Upper lobe of left lung (tissue), 6 donors: ENCODE results near the gene SRGAP2B. TPM values are rescaled to one million over a fixed set of nuclear protein-coding genes. Genes with fewer than 3 reads are reported as not detected.
"Not testable (repeated sequence)": the region's sequence is repeated elsewhere in the genome, so short reads cannot be mapped to it uniquely, and the experiment has no call there.

Experiments used
- ATAC-seq, 2 donors: fragments of 200-7000 bp; cut with Tn5 transposase; one replicate each; pipeline ENCODE4 v1.9.1; 2022; ENCODE audit warnings: mild to moderate bottlenecking in 2 of 2, moderate library complexity in 2 of 2; ENCODE audit not compliant: low FRiP score in 2 of 2
- DNase-seq, 2 donors: peaks; one replicate each; pipeline ENCODE4 v3.0.0-alpha.2; 2019 to 2020
- H3K27ac ChIP-seq, 4 donors: fragments of 200-600 bp; sonication (generic); one replicate each; pipeline ENCODE4 v1.5.1; 2016 to 2019
- H3K27me3 ChIP-seq, 4 donors: fragments of 200-600 bp; sonication (generic); one replicate each; pipeline ENCODE4 v1.5.1; 2017 to 2019
- H3K36me3 ChIP-seq, 4 donors: fragments of 200-600 bp; sonication (generic); one replicate each; pipeline ENCODE4 v1.5.1; 2016 to 2019
- H3K4me1 ChIP-seq, 4 donors: fragments of 200-600 bp; sonication (generic); one replicate each; pipeline ENCODE4 v1.5.1; 2018 to 2019
- H3K4me3 ChIP-seq, 4 donors: fragments of 200-600 bp; sonication (generic); one replicate each; pipeline ENCODE4 v1.5.1; 2017 to 2019; ENCODE audit warnings: mild to moderate bottlenecking in 2 of 4, moderate library complexity in 1 of 4
- H3K9me3 ChIP-seq, 4 donors: fragments of 200-600 bp; sonication (generic); one replicate each; pipeline ENCODE4 v1.5.1; 2018 to 2019
- WGBS, 2 donors: methylation state at CpG; one replicate each; pipeline ENCODE4 v1.1.5; 2017 to 2018; 5-methylcytosine and 5-hydroxymethylcytosine counted together
- total RNA-seq, 6 donors: library from RNA; depleted of rRNA in 4 of 6; stranded (reverse); fragments of >200 nt in 4 of 6; gene quantifications; one replicate each; pipeline versions ENCODE4 v1.1.0 to v1.2.1, GENCODE V29; 2016 to 2021
- donor health status: DM: no; HTN: no; CAD: no; lungs with moderate emphysema.
- donor health status: DM: no; HTN: yes; CAD: no; lungs with severe emphysema.

Gene SRGAP2B
- total RNA-seq, 6 donors from 2014 or later: 12.5 to 42.5 (median 29.0) TPM

- not testable (repeated sequence) for H3K4me3 ChIP-seq, H3K4me1 ChIP-seq, DNase-seq, H3K36me3 ChIP-seq, H3K9me3 ChIP-seq, H3K27ac ChIP-seq, H3K27me3 ChIP-seq
- 82% methylated on average over 3 of the region's 5 CpGs; no CpG with 5 or more reads in 1 of the 2 donors for WGBS, 2 donors
- ATAC-seq: peak; percentile 54 to 57
Measured at GRCh38 chr1:144998134-144998980, 96.8 kb downstream of the SRGAP2B start.

DNA sequence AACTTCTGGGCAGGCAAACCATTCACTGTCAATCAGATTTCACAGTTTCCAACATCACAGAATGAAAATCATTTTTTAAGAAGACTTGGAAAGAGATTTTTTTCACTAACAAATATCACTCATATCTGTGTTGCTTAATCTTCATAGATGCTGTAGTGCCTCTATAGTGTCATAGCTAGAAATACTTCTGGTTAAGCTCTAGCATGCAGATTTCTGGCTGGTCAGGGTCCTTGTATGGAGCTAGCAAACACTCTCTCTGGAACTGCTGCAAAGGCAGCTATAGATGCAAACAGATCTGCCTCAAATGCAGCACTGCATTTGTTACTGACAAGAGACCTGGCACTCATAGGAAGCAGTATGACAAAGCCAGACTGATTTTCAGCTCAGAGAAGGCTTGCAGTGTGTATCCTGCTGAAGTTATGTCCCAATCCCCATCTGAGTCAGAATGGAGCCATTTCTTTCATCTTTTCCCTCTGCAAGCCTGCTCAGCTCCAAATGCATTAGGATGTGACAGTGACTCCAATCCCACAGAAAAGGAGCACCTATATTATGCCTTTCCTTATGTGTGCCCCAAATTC lies 99.2 kb downstream of the SRGAP2B start:
- not testable (repeated sequence) for H3K4me3 ChIP-seq, H3K27me3 ChIP-seq, DNase-seq, H3K36me3 ChIP-seq, H3K9me3 ChIP-seq, H3K4me1 ChIP-seq, H3K27ac ChIP-seq
- peak in 1 of 2 donors; percentile 52 for ATAC-seq

- not testable (repeated sequence) for H3K27ac ChIP-seq, H3K9me3 ChIP-seq, H3K36me3 ChIP-seq, H3K27me3 ChIP-seq, H3K4me1 ChIP-seq, H3K4me3 ChIP-seq, ATAC-seq, DNase-seq
- WGBS, 2 donors: 90% methylated on average over 1 of the region's 1 CpG; no CpG with 5 or more reads in 1 of the 2 donors
Measured at GRCh38 chr1:144992915-144993314, 102.2 kb downstream of the SRGAP2B start.

DNA sequence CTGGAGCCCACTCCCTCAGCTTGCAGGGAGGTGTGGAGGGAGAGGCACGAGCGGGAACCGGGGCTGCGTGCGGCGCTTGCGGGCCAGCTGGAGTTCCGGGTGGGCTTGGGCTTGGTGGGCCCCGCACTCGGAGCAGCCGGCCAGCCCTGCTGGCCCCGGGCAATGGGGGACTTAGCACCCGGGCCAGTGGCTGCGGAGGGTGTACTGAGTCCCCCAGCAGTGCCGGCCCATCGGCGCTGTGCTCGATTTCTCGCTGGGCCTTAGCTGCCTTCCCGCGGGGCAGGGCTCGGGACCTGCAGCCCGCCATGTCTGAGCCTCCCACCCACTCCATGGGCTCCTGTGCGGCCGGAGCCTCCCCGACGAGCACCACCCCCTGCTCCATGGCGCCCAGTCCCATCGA lies 104.5 kb downstream of the SRGAP2B start:
- H3K27ac ChIP-seq, H3K4me3 ChIP-seq, ATAC-seq, H3K27me3 ChIP-seq, H3K9me3 ChIP-seq, H3K36me3 ChIP-seq, H3K4me1 ChIP-seq: not testable (repeated sequence)
- 94% methylated on average over 7 of the region's 29 CpGs; no CpG with 5 or more reads in 1 of the 2 donors for WGBS, 2 donors
- DNase-seq: peak in 1 of 2 donors; percentile 52

GRCh38 chr1:144987131-144987530 lies 108.0 kb downstream of the SRGAP2B start:
- H3K36me3 ChIP-seq, DNase-seq, H3K27me3 ChIP-seq, ATAC-seq, H3K4me3 ChIP-seq, H3K27ac ChIP-seq, H3K9me3 ChIP-seq, H3K4me1 ChIP-seq: not testable (repeated sequence)
- WGBS, 2 donors: no CpG with 5 or more reads among the region's 2 CpGs

DNA sequence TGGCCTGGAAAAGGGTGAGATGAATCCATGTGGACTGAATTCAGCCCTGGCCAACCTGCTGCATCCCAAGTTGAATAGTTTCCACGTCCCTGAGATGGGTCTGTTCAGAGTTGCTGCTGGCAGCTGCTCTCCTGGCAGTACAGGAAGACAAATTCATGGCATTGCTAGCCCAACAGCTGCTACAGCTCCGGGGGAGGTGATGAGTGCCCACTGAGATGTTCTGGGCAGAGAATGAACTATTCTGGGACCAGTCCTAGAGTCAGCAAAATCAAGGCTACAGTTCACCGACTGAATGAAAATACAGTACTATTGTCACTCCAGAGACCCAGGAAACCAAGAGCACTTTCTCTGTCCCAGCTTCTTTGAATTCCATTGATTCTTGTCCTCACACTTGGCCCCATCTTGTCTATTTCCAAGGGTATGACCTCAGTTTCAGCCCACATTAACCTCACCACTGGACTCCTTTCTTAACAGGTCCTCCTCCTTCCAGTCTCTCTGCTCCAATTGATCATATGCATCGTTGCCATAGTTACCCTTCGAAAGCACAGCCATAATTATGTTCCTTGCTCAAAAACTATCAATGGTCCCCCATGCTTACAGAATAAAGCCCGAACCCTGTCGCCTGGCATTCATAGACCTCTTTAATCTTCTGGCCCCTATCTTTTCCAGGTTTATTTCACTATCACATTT lies 108.8 kb downstream of the SRGAP2B start:
- ATAC-seq: peak in 1 of 2 donors; percentile 52
- H3K27me3 ChIP-seq, H3K36me3 ChIP-seq, H3K4me3 ChIP-seq, H3K4me1 ChIP-seq, DNase-seq, H3K9me3 ChIP-seq, H3K27ac ChIP-seq: not testable (repeated sequence)
- WGBS, 2 donors: no CpG with 5 or more reads among the region's 7 CpGs

DNA sequence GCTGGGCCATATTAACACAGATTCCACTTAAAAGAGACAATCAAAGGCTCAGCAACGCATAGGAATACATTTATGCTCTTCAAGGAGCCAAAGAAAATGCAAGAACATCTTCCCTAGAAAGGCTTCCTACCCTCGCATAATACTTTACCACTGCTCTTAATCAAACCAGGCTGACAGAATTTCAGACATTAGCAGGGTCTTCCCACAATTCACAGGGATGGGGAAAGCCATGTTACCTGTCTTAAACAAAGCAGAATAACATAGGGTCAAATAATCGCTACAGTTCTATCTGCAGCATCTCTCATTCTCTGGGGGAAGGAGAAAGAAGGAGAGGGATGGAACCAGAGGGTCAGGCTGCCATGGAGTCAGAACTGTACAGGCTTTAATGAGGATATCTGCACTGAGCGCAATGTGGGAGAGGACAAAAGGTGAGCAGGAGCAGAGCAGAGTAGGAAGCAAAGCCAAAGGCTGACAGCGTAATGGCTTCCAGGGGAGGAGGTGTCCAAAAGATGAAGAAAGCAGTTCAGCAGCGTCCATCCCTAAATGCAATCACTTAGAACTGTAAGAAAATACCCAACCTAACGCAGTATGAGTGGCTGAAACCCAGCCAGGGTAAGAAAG lies 109.5 kb downstream of the SRGAP2B start:
- not testable (repeated sequence) for H3K4me3 ChIP-seq, DNase-seq, H3K9me3 ChIP-seq, H3K4me1 ChIP-seq, H3K27me3 ChIP-seq, H3K36me3 ChIP-seq, ATAC-seq, H3K27ac ChIP-seq
- WGBS, 2 donors: 90% methylated on average over 3 of the region's 7 CpGs

- 100% methylated on average over 1 of the region's 6 CpGs; no CpG with 5 or more reads in 1 of the 2 donors for WGBS, 2 donors
- H3K27ac ChIP-seq, H3K4me1 ChIP-seq, H3K9me3 ChIP-seq, H3K36me3 ChIP-seq, H3K27me3 ChIP-seq, H3K4me3 ChIP-seq, DNase-seq: not testable (repeated sequence)
- ATAC-seq: peak in 1 of 2 donors; percentile 40
Measured at GRCh38 chr1:144982802-144983525, 112.2 kb downstream of the SRGAP2B start.

DNA sequence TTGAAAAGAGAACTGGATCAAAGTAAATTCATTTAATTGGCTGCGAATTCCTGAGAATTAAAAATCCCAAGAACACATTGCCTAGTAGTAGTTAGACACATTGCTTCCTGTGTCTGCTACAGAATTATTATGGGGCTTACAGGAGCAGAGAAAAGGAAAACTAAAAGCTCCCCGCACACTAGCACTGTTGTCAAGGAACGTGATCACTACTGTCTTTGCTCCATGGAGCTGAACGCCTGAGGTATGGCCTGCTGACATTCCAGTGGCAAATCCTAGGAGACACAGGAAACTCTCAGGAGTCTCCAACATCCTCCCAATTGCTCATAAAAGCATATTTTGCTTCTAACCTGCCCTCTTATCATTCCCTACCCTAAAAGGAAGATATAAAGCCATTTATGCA lies 114.0 kb downstream of the SRGAP2B start:
- H3K27me3 ChIP-seq, H3K9me3 ChIP-seq, H3K27ac ChIP-seq, H3K4me3 ChIP-seq, DNase-seq, ATAC-seq, H3K36me3 ChIP-seq, H3K4me1 ChIP-seq: not testable (repeated sequence)
- WGBS, 2 donors: 100% methylated on average over 1 of the region's 4 CpGs; no CpG with 5 or more reads in 1 of the 2 donors

DNA sequence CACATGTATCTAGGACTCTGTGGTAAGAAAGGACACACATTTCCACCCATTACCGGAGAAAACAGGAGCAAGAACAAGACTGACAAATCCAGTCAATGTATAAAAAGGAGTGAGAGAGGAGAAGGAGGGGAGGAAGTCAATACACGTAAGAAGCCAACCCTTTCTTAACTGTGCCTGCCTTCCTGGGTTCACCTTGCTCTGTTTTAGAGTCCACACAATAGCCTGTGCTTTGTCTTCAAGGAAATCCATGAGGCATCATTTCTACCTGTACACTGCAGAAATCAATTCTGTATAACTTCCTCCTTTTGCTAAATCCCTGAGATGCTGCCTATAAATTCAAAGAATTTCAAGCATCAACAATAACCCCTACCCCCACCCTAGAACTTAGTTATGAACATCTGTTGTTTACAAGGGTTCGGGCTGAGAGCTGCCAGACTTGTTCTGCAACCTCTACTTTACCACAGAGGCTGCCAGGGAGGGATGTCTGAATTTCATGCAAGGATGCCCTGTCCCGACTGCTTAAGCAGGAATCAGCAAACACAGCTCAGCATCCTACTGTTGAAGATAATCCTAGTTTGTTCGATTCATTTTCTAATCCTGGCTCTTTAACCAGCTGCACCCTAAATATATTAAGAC lies 115.0 kb downstream of the SRGAP2B start:
- not testable (repeated sequence) for H3K4me3 ChIP-seq, H3K27me3 ChIP-seq, H3K4me1 ChIP-seq, H3K27ac ChIP-seq, H3K36me3 ChIP-seq, H3K9me3 ChIP-seq, DNase-seq
- WGBS, 2 donors: 69% methylated on average over 2 of the region's 5 CpGs; no CpG with 5 or more reads in 1 of the 2 donors
- ATAC-seq: peak; percentile 45 to 71

- not testable (repeated sequence) for H3K4me3 ChIP-seq, H3K27me3 ChIP-seq, DNase-seq, H3K4me1 ChIP-seq, ATAC-seq, H3K36me3 ChIP-seq, H3K27ac ChIP-seq, H3K9me3 ChIP-seq
- WGBS, 2 donors: no CpG with 5 or more reads among the region's 2 CpGs
Measured at GRCh38 chr1:144977856-144978255, 117.3 kb downstream of the SRGAP2B start.

DNA sequence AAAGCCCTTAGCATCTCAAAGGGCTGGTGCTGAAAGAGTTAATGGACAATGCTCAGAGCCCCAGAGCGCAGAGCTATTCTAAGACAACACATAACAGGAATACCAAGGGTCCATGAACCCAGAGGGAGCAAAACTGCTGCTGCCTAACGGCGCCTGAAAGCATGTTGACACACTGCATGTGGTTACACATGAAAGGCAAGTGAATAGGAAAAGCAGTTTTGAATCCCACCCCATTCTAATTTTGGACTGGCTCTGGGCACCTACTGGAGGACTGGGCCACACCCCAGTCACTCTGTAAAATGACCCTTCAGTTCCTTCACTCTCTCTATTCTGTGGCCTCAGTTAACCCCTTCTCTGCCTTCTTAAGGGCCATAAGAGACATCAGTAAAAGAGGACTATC lies 123.2 kb downstream of the SRGAP2B start:
- not testable (repeated sequence) for H3K27ac ChIP-seq, H3K4me1 ChIP-seq, H3K36me3 ChIP-seq, H3K27me3 ChIP-seq, H3K9me3 ChIP-seq, DNase-seq, H3K4me3 ChIP-seq
- ATAC-seq: peak in 1 of 2 donors; percentile 23
- WGBS, 2 donors: no CpG with 5 or more reads among the region's 3 CpGs
